Spinal cord (tissue), 10 donors: ENCODE results near the gene TBX15. TPM values are rescaled to one million over a fixed set of nuclear protein-coding genes. Genes with fewer than 3 reads are reported as not detected.
A peak's percentile ranks its signal among the peaks of the same experiment; 100 is the strongest.

Experiments used
- DNase-seq, 6 donors: peaks; one replicate each; pipeline versions ENCODE4 v3.0.0 to v3.0.0-alpha.2; 2013 to 2015; ENCODE audit warnings: low spot score in 6 of 6, low read depth in 4 of 6
- H3K27ac ChIP-seq: one replicate; pipeline ENCODE4 v1.5.1; 2013; ENCODE audit warnings: low read depth, low read length, control low read depth
- H3K27me3 ChIP-seq: one replicate; pipeline ENCODE4 v1.6.1; 2013; ENCODE audit warnings: low read length; ENCODE audit not compliant: control insufficient read depth, insufficient read depth
- H3K36me3 ChIP-seq: one replicate; pipeline ENCODE4 v1.6.1; 2013; ENCODE audit warnings: low read length; ENCODE audit not compliant: control insufficient read depth, insufficient read depth
- H3K4me1 ChIP-seq: one replicate; pipeline ENCODE4 v1.6.1; 2013; ENCODE audit warnings: low read length; ENCODE audit not compliant: control insufficient read depth, insufficient read depth
- H3K4me3 ChIP-seq: one replicate; pipeline ENCODE4 v1.5.1; 2013; ENCODE audit warnings: low read depth, low read length, control low read depth
- H3K9me3 ChIP-seq: one replicate; pipeline ENCODE4 v1.6.1; 2013; ENCODE audit warnings: low read length; ENCODE audit not compliant: control insufficient read depth, insufficient read depth
- WGBS: methylation state at CpG from one replicate; pipeline ENCODE4 v1.1.5; 2013; ENCODE audit warnings: missing lambda C conversion rate; ENCODE audit not compliant: insufficient coverage; 5-methylcytosine and 5-hydroxymethylcytosine counted together
- long read RNA-seq, 4 donors: transcript quantifications; one replicate each; lab custom pipeline, GENCODE V29; 2026
- polyA plus RNA-seq, 2 donors: library from polyadenylated mRNA; unstranded; fragments of 120-200 nt; gene quantifications; one replicate each; pipeline ENCODE4 v1.2.1, GENCODE V29; 2013; ENCODE audit not compliant: insufficient read length in 2 of 2
- total RNA-seq, 2 donors: library from RNA; depleted of rRNA in 1 of 2; stranded (reverse); fragments of 120-200 nt in 1 of 2; fragments of >200 nt in 1 of 2; gene quantifications; one replicate each; pipeline versions ENCODE4 v1.2.3 to v1.2.4, GENCODE V29; 2013 to 2014
- donor health status: healthy.

TBX15 gene
- 10 to 100 TPM in 1 of 2 donors, 1 to 10 TPM in 1; 5.5 to 30.6 TPM for total RNA-seq
- polyA plus RNA-seq = 1 to 10 TPM in 1 of 2 donors, under 1 TPM in 1; 0.41 to 4.3 TPM
- long read RNA-seq, donor 1, full-length matches to known transcripts = 2 of 2 reads
- long read RNA-seq, donor 1, partial matches to known transcripts = 0 of 2 reads
- long read RNA-seq, donor 1, other reads (novel, unspliced or antisense) = 0 of 2 reads
- long read RNA-seq, donor 2 = 0 reads
- long read RNA-seq, donor 3 = 0 reads
- long read RNA-seq, donor 4 = 0 reads

DNA sequence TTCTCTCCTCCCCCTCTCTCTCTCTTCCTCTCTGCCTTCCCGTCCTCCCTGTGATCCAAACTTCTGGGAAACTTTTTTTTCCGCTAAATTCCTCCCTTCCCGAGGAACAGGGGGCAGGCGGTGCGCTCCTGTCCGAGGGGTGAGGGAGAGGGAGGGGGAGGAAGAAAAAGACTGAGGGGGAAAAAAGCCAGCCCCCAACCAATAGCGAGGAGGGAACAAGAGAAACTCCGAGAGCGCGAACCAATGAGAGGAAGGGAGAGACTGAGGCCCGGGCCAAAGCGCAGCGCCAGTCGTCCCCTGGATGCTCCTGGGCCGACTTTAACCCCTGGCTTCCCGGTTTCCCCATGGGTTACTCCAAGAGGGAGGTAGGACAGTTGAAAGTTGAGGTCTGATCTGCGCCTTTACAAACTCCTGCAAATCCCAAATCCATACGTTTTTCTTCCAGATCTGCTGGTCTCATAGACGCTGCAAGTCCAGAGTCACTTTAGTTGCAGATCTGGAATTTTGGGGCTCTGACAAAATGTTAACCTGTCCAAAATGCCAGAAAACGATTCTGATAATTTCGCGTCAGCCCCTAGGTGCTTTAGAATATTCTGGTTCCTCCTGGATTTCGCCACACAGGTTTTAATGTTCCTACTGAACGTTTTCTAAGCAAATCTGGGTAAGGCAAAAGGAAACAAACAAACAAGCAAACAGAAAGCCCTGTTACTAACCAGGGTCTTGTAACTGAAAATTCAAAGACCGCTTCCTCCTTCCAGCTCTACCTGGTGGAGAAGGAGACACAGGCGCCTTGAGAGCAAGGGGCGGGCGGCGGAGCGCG, at the start of gene TBX15:
TBX15 (minus strand) TSS at position 158 of the 820 bp plus-strand sequence. CDS start 548 bp downstream, outside the sequence.
- Histone ChIP-seq H3K27ac (peak within 1 kb of the TSS; percentile 65), H3K9me3 (peaks cover 1% of the 10 kb centered on the region), H3K4me1 (peaks cover 50% of the 10 kb centered on the region), H3K36me3 (no peaks in the 10 kb centered on the region), H3K4me3 (peak within 1 kb of the TSS; percentile 37), H3K27me3 (peaks cover 100% of the 10 kb centered on the region)
- DNase-seq = peak in 2 of 6 donors; percentile 28 to 62
- WGBS = 9% methylated on average over 15 of the region's 31 CpGs

- Histone ChIP-seq H3K36me3 (peaks cover 3% of the 10 kb centered on the region), H3K27me3 (no peaks in the 10 kb centered on the region), H3K4me1 (no peaks in the 10 kb centered on the region), H3K9me3 (no peaks in the 10 kb centered on the region), H3K4me3 (no peak overlapping the region), H3K27ac (no peak overlapping the region)
- DNase-seq = no peak
Measured at GRCh38 chr1:119034359-119034758, 46.2 kb upstream of the TBX15 start.

- WGBS = 78% methylated on average over 21 of the region's 22 CpGs
- H3K27ac ChIP-seq = no peak overlapping the region
- H3K4me3 ChIP-seq = no peak overlapping the region
- H3K9me3 ChIP-seq = no peaks in the 10 kb centered on the region
- H3K36me3 ChIP-seq = peaks cover 3% of the 10 kb centered on the region
- H3K27me3 ChIP-seq = no peaks in the 10 kb centered on the region
- no peaks in the 10 kb centered on the region for H3K4me1 ChIP-seq
- DNase-seq = peak in 1 of 6 donors; percentile 41
Measured at GRCh38 chr1:119032986-119033385, 44.8 kb upstream of the TBX15 start.

- Histone ChIP-seq H3K4me1 (no peaks in the 10 kb centered on the region), H3K27me3 (no peaks in the 10 kb centered on the region)
- 100% methylated on average over 1 of the region's 1 CpG for WGBS
Measured at GRCh38 chr1:119027759-119028158, 39.6 kb upstream of the TBX15 start.

GRCh38 chr1:119026956-119027355, 38.8 kb upstream of the TBX15 start:
- no peaks in the 10 kb centered on the region for H3K4me1 ChIP-seq
- no peaks in the 10 kb centered on the region for H3K9me3 ChIP-seq
- H3K36me3 ChIP-seq = no peaks in the 10 kb centered on the region
- no peak overlapping the region for H3K27ac ChIP-seq
- H3K4me3 ChIP-seq = no peak overlapping the region
- H3K27me3 ChIP-seq = no peaks in the 10 kb centered on the region
- no peak for DNase-seq
- 94% methylated on average over 2 of the region's 5 CpGs for WGBS

More at GRCh38 chr1:119027759-119028158, 39.6 kb upstream of the TBX15 start:
- H3K36me3 ChIP-seq = no peaks in the 10 kb centered on the region
- H3K4me3 ChIP-seq = no peak overlapping the region
- H3K27ac ChIP-seq = no peak overlapping the region
- no peaks in the 10 kb centered on the region for H3K9me3 ChIP-seq
- DNase-seq = no peak

DNA sequence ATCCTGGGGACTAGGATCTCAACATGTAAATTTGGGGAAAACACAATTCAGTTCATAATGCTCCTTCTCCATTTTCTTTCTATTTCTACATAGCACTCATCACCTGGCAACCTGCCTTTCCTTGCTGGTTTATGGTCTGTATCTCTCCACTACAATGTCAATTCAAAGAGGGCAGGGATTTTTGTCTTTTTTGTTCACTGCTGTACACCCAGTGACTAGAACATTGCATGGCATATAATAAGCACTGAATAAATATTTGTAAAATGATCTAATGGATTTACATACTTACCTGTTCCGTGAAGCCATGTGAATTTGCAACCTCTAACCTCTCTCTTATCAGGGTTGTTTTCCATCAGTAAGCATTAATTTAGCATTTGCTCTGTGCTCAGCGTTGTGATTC, 27.4 kb upstream of the TBX15 start:
- Histone ChIP-seq H3K4me3 (no peak overlapping the region), H3K9me3 (no peaks in the 10 kb centered on the region), H3K27ac (no peak overlapping the region), H3K27me3 (peaks cover 4% of the 10 kb centered on the region), H3K36me3 (no peaks in the 10 kb centered on the region), H3K4me1 (no peaks in the 10 kb centered on the region)
- no peak for DNase-seq
- no CpG with 5 or more reads among the region's 2 CpGs for WGBS

- Histone ChIP-seq H3K4me3 (no peak overlapping the region), H3K9me3 (no peaks in the 10 kb centered on the region), H3K4me1 (peaks cover 12% of the 10 kb centered on the region), H3K27me3 (peaks cover 34% of the 10 kb centered on the region), H3K36me3 (no peaks in the 10 kb centered on the region), H3K27ac (no peak overlapping the region)
- DNase-seq = no peak
- 91% methylated on average over 4 of the region's 5 CpGs for WGBS
Measured at GRCh38 chr1:119012383-119012782, 24.2 kb upstream of the TBX15 start.

DNA sequence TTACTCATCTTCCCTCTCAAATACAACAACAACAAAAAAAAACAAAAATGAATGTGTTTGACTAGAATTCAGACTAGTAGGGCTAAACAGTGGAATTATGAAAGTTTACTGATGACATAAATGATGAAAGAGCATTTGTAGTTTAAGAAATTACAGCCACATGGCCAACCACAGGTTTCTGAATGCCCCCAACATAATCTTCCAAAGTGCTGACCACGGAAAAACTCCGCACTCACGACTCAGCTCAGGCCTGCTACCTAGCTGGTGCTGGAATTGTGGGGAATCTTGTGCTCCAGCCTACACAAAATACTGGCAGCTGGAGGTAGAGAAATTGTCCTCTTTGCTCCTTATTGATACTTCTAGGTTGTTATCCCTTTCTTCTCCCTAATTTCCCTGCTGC, 23.6 kb upstream of the TBX15 start:
- Histone ChIP-seq H3K36me3 (no peaks in the 10 kb centered on the region), H3K4me1 (peaks cover 19% of the 10 kb centered on the region), H3K9me3 (no peaks in the 10 kb centered on the region), H3K4me3 (no peak overlapping the region), H3K27me3 (peaks cover 41% of the 10 kb centered on the region), H3K27ac (no peak overlapping the region)
- no peak for DNase-seq
- WGBS = no CpG with 5 or more reads among the region's 3 CpGs

- no peaks in the 10 kb centered on the region for H3K36me3 ChIP-seq
- DNase-seq = no peak
- no peaks in the 10 kb centered on the region for H3K9me3 ChIP-seq
- 100% methylated on average over 2 of the region's 2 CpGs for WGBS
- no peak overlapping the region for H3K4me3 ChIP-seq
- no peak overlapping the region for H3K27ac ChIP-seq
- peaks cover 23% of the 10 kb centered on the region for H3K4me1 ChIP-seq
- peaks cover 47% of the 10 kb centered on the region for H3K27me3 ChIP-seq
Measured at GRCh38 chr1:119011116-119011515, 23.0 kb upstream of the TBX15 start.

DNA sequence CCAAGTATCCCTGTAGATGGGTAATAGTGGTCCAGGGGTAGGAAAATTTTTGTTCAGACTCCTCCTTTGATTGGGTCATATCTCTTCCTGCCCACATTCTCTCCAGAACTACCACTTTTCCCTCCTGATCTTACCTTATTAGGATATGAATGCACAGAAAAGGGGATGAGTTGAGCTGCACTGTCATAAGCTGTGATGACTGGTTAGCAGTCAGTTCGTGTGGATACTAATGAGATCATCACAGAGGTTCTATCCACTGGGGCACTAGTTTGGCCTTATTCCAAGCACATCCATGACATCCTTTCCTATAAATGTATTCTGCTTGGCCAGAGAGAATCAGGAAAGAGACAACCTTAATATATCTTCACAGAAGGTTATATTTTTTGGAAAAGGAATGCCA, 22.1 kb upstream of the TBX15 start:
- peaks cover 56% of the 10 kb centered on the region for H3K27me3 ChIP-seq
- no CpG with 5 or more reads among the region's 1 CpG for WGBS
- no peak overlapping the region for H3K27ac ChIP-seq
- no peaks in the 10 kb centered on the region for H3K36me3 ChIP-seq
- peaks cover 23% of the 10 kb centered on the region for H3K4me1 ChIP-seq
- no peak for DNase-seq
- H3K4me3 ChIP-seq = no peak overlapping the region
- no peaks in the 10 kb centered on the region for H3K9me3 ChIP-seq
